T-helper 1 cell (primary cell): ENCODE results near the gene GALNT7.

Source experiments
- DNase-seq, 5 donors: peaks; one replicate each; pipeline ENCODE4 v3.0.0-alpha.2; 2012 to 2020

Gene GALNT7

GRCh38 chr4:173269280-173269679 is 100.7 kb downstream of the GALNT7 start:
- no peak for DNase-seq

- DNase-seq = no peak
Observed at GRCh38 chr4:173270312-173271027, 101.9 kb downstream of the GALNT7 start.

GRCh38 chr4:173272314-173272713 is 103.7 kb downstream of the GALNT7 start:
- DNase-seq = no peak

GRCh38 chr4:173272996-173273395 is 104.4 kb downstream of the GALNT7 start:
- DNase-seq = no peak

- DNase-seq = no peak
Observed at GRCh38 chr4:173273941-173274340, 105.3 kb downstream of the GALNT7 start.

- DNase-seq = no peak
Observed at GRCh38 chr4:173274744-173275143, 106.1 kb downstream of the GALNT7 start.

GRCh38 chr4:173275150-173275549 is 106.5 kb downstream of the GALNT7 start:
- DNase-seq = no peak

- DNase-seq = no peak
Observed at GRCh38 chr4:173277340-173277739, 108.7 kb downstream of the GALNT7 start.

- DNase-seq = no peak
Observed at GRCh38 chr4:173280998-173281397, 112.4 kb downstream of the GALNT7 start.

- no peak for DNase-seq
Observed at GRCh38 chr4:173281406-173282255, 113.0 kb downstream of the GALNT7 start.

- no peak for DNase-seq
Observed at GRCh38 chr4:173282256-173282562, 113.6 kb downstream of the GALNT7 start.

- no peak for DNase-seq
Observed at GRCh38 chr4:173282626-173283025, 114.0 kb downstream of the GALNT7 start.

GRCh38 chr4:173284463-173284862 is 115.9 kb downstream of the GALNT7 start:
- DNase-seq = no peak

GRCh38 chr4:173287486-173287885 is 118.9 kb downstream of the GALNT7 start:
- no peak for DNase-seq

- peak in 4 of 5 donors; percentile 42 to 74 (median 57) for DNase-seq
Observed at GRCh38 chr4:173288296-173288695, 119.7 kb downstream of the GALNT7 start.

GRCh38 chr4:173288698-173289352 is 120.2 kb downstream of the GALNT7 start:
- DNase-seq = peak in 1 of 5 donors; percentile 17

GRCh38 chr4:173289353-173289727 is 120.7 kb downstream of the GALNT7 start:
- DNase-seq = no peak

- no peak for DNase-seq
Observed at GRCh38 chr4:173291899-173292298, 123.3 kb downstream of the GALNT7 start.

GRCh38 chr4:173293663-173294062 is 125.1 kb downstream of the GALNT7 start:
- no peak for DNase-seq

- no peak for DNase-seq
Observed at GRCh38 chr4:173294444-173294843, 125.8 kb downstream of the GALNT7 start.

- peak in 2 of 5 donors; percentile 10 to 27 for DNase-seq
Observed at GRCh38 chr4:173301518-173302201, 133.0 kb downstream of the GALNT7 start.

- DNase-seq = no peak
Observed at GRCh38 chr4:173307778-173308177, 139.2 kb downstream of the GALNT7 start.

GRCh38 chr4:173311368-173311767 is 142.8 kb downstream of the GALNT7 start:
- DNase-seq = no peak
